Measurements from ENCODE around the gene HUNK. TPM values are rescaled to one million over a fixed set of nuclear protein-coding genes. Genes with fewer than 3 reads are reported as not detected.

HUNK gene
- total and polyA plus RNA-seq, 2 donors (not counting 1 experiment from before 2014, with no cell fraction given), result 0.01 to 0.07 TPM

GRCh38 chr21:31887391-31887841 is 14.6 kb downstream of the HUNK start:
- no peaks in the 10 kb centered on the region for H3K4me1 ChIP-seq (ENCODE audit: control insufficient read depth in 2 of 2, insufficient read depth in 2 of 2, low read length in 2 of 2)
- no peak for DNase-seq
- H3K4me3 ChIP-seq (ENCODE audit: control extremely low read depth in 1 of 5, extremely low read depth in 1 of 5, insufficient read depth in 1 of 5, low read depth in 2 of 5, low read length in 4 of 5), result no peak overlapping the region
- POLR2A ChIA-PET, result no interaction called here
- TF ChIP-seq CTCF (IDR thresholded peaks at IDR 0.05), result no peak
- H3K27ac Mint-ChIP-seq, result no peak overlapping the region
- no peak for ATAC-seq (ENCODE audit: low read depth)
- no peaks in the 10 kb centered on the region for H3K79me2 ChIP-seq (ENCODE audit: control insufficient read depth, insufficient read depth, low read length)
- no peaks in the 10 kb centered on the region for H3K27me3 ChIP-seq (replicated peaks in 1 of 4; ENCODE audit: control extremely low read depth in 1 of 4, control insufficient read depth in 3 of 4, insufficient read depth in 4 of 4, low read length in 3 of 4)
- CTCF ChIA-PET, result no interaction called here
- H3K4me3 Mint-ChIP-seq, result no peak overlapping the region
- intact Hi-C loops (cut with micrococcal nuclease), result no loop called here
- H2AFZ ChIP-seq (ENCODE audit: insufficient read depth, low read depth, low read length, poor library complexity, severe bottlenecking), result no peak overlapping the region
- H4K20me1 ChIP-seq (ENCODE audit: control insufficient read depth, insufficient read depth, low read length, poor library complexity, severe bottlenecking), result no peaks in the 10 kb centered on the region
- no peaks in the 10 kb centered on the region for H3K36me3 ChIP-seq (replicated peaks in 1 of 2; ENCODE audit: control extremely low read depth in 1 of 2, control insufficient read depth in 1 of 2, extremely low read depth in 1 of 2, insufficient read depth in 2 of 2, low read length in 1 of 2)
- no peak overlapping the region for H3K9ac ChIP-seq (ENCODE audit: low read length)
- H3K9me3 ChIP-seq (ENCODE audit: control extremely low read depth in 1 of 3, control insufficient read depth in 2 of 3, insufficient read depth in 1 of 3, low read length in 2 of 3), result no peaks in the 10 kb centered on the region
- no peaks in the 10 kb centered on the region for H3K4me1 Mint-ChIP-seq
- no peak overlapping the region for H3K4me2 ChIP-seq (replicated peaks; ENCODE audit: low read depth, low read length, poor library complexity, severe bottlenecking)
- H3K27me3 Mint-ChIP-seq, result peaks cover 20% of the 10 kb centered on the region
- peaks cover 2% of the 10 kb centered on the region for H3K9me3 Mint-ChIP-seq (ENCODE audit: insufficient read depth)
- H3K27ac ChIP-seq (ENCODE audit: low read length in 2 of 2), result no peak overlapping the region
- 94% methylated on average over 11 of the region's 13 CpGs for WGBS (ENCODE audit: insufficient coverage)

- no peaks in the 10 kb centered on the region for H3K36me3 ChIP-seq (replicated peaks in 1 of 2; ENCODE audit: control extremely low read depth in 1 of 2, control insufficient read depth in 1 of 2, extremely low read depth in 1 of 2, insufficient read depth in 2 of 2, low read length in 1 of 2)
- H3K79me2 ChIP-seq (ENCODE audit: control insufficient read depth, insufficient read depth, low read length), result no peaks in the 10 kb centered on the region
- DNase-seq (no peak), ATAC-seq (ENCODE audit: low read depth) (no peak)
- H3K27me3 ChIP-seq (replicated peaks in 1 of 4; ENCODE audit: control extremely low read depth in 1 of 4, control insufficient read depth in 3 of 4, insufficient read depth in 4 of 4, low read length in 3 of 4), result peaks cover 0 to 2% (median 0%) of the 10 kb centered on the region in 4 experiments
- no peaks in the 10 kb centered on the region for H3K4me1 ChIP-seq (ENCODE audit: control insufficient read depth in 2 of 2, insufficient read depth in 2 of 2, low read length in 2 of 2)
- H3K9ac ChIP-seq (ENCODE audit: low read length), result no peak overlapping the region
- ChIA-PET CTCF (interaction anchor here (0.7 kb wide), 1 partner anchor 17 kb away, joined by 3 read pairs; no protein-coding TSS in a partner anchor), POLR2A (no interaction called here)
- H3K4me2 ChIP-seq (replicated peaks; ENCODE audit: low read depth, low read length, poor library complexity, severe bottlenecking), result no peak overlapping the region
- H4K20me1 ChIP-seq (ENCODE audit: control insufficient read depth, insufficient read depth, low read length, poor library complexity, severe bottlenecking), result no peaks in the 10 kb centered on the region
- intact Hi-C loops (cut with micrococcal nuclease), result no loop called here
- no peak overlapping the region for H2AFZ ChIP-seq (ENCODE audit: insufficient read depth, low read depth, low read length, poor library complexity, severe bottlenecking)
- no peak overlapping the region for H3K4me3 ChIP-seq (ENCODE audit: control extremely low read depth in 1 of 5, extremely low read depth in 1 of 5, insufficient read depth in 1 of 5, low read depth in 2 of 5, low read length in 4 of 5)
- TF ChIP-seq EZH2 (IDR thresholded peaks at IDR 0.05; ENCODE audit: borderline replicate concordance, insufficient read depth, low read depth, low read length, poor library complexity, severe bottlenecking) (no peak), CTCF (IDR thresholded peaks at IDR 0.05) (no peak)
- WGBS (ENCODE audit: insufficient coverage), result 0% methylated on average over 1 of the region's 8 CpGs
- Mint-ChIP-seq H3K9me3 (ENCODE audit: insufficient read depth) (no peaks in the 10 kb centered on the region), H3K4me3 (no peak overlapping the region), H3K27me3 (peaks cover 28% of the 10 kb centered on the region), H3K4me1 (no peaks in the 10 kb centered on the region), H3K27ac (no peak overlapping the region)
- H3K27ac ChIP-seq (ENCODE audit: low read length in 2 of 2), result no peak overlapping the region
- no peaks in the 10 kb centered on the region for H3K9me3 ChIP-seq (ENCODE audit: control extremely low read depth in 1 of 3, control insufficient read depth in 2 of 3, insufficient read depth in 1 of 3, low read length in 2 of 3)
Observed at GRCh38 chr21:31888936-31889371, 16.1 kb downstream of the HUNK start.

All from B cell (primary cell).